HFFc6 (cell line): ENCODE data around the gene FBXL14. TPM values are rescaled to one million over a fixed set of nuclear protein-coding genes. Genes with fewer than 3 reads are reported as not detected.

Source experiments
- DNase-seq: peaks from one replicate; pipeline ENCODE4 v3.0.0-alpha.2; 2018
- H3K27ac Mint-ChIP-seq: 2 replicates; pipeline ENCODE4 v1.8.0; 2020; ENCODE audit warnings: mild to moderate bottlenecking, mixed read lengths
- H3K27me3 Mint-ChIP-seq: 2 replicates; pipeline ENCODE4 v1.8.0; 2021; ENCODE audit warnings: mild to moderate bottlenecking, moderate library complexity, mixed read lengths; ENCODE audit not compliant: insufficient read depth
- H3K36me3 Mint-ChIP-seq: 2 replicates; pipeline ENCODE4 v1.8.0; 2021; ENCODE audit warnings: low read depth, mixed read lengths
- H3K4me1 Mint-ChIP-seq: 2 replicates; pipeline ENCODE4 v1.8.0; 2020; ENCODE audit warnings: low read depth, mixed read lengths
- H3K4me3 Mint-ChIP-seq: 2 replicates; pipeline ENCODE4 v1.8.0; 2020; ENCODE audit warnings: mild to moderate bottlenecking, moderate library complexity, mixed read lengths
- H3K9me3 Mint-ChIP-seq: 2 replicates; pipeline ENCODE4 v1.8.0; 2020; ENCODE audit warnings: mild to moderate bottlenecking, mixed read lengths
- total RNA-seq, 6 experiments: library from RNA; stranded (reverse); fragmentation: NEBNext Ultra II Directional; extraction: Animal tissue kit (Norgen Biotek cat#: 25700); gene quantifications; 2 replicates in 1 of 6; 3 replicates in 5 of 6; pipeline ENCODE4 v1.2.3, GENCODE V29; 2021
- TF ChIP-seq, protein P1 (sequence below): fragments of 200-600 bp; sonication (generic); IDR thresholded peaks from 2 replicates; pipeline ENCODE4 v1.5.0; 2021; ENCODE audit warnings: antibody characterized with exemption, mild to moderate bottlenecking

Gene FBXL14
- total RNA-seq, 6 experiments from 2014 or later = 5.2 to 6.5 (median 5.4) TPM

DNA sequence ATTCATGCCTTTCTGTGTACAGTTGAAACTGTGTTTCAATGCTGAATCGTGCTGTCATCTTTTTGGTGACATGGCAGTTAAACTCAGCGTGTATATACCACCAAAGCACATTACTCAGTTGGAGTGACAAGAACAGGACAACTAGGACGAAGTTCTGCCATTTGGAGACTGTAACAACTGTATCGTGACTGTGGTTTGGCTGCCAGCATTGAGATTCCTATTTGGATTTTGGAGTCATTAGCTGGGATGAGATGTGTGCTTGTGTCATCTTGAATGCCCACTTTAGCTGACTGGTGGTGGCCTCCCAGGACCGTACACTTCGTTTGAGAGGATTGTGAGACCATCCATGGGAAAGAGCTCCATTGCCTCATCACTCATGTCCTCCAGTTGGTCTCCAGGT is 42.9 kb downstream of the FBXL14 start:
- Mint-ChIP-seq H3K27ac (peak overlapping the region; percentile 96), H3K9me3 (no peaks in the 10 kb centered on the region), H3K27me3 (peaks cover 5% of the 10 kb centered on the region), H3K4me1 (peaks cover 66% of the 10 kb centered on the region), H3K36me3 (peaks cover 40% of the 10 kb centered on the region), H3K4me3 (peak overlapping the region; percentile 80)
- TF ChIP-seq, protein P1, sequence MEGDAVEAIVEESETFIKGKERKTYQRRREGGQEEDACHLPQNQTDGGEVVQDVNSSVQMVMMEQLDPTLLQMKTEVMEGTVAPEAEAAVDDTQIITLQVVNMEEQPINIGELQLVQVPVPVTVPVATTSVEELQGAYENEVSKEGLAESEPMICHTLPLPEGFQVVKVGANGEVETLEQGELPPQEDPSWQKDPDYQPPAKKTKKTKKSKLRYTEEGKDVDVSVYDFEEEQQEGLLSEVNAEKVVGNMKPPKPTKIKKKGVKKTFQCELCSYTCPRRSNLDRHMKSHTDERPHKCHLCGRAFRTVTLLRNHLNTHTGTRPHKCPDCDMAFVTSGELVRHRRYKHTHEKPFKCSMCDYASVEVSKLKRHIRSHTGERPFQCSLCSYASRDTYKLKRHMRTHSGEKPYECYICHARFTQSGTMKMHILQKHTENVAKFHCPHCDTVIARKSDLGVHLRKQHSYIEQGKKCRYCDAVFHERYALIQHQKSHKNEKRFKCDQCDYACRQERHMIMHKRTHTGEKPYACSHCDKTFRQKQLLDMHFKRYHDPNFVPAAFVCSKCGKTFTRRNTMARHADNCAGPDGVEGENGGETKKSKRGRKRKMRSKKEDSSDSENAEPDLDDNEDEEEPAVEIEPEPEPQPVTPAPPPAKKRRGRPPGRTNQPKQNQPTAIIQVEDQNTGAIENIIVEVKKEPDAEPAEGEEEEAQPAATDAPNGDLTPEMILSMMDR = no peak
- no peak for DNase-seq

GRCh38 chr12:1546931-1547640 is 47.3 kb downstream of the FBXL14 start:
- TF ChIP-seq, protein P1 = no peak
- DNase-seq = no peak
- Mint-ChIP-seq H3K4me3 (no peak overlapping the region), H3K36me3 (peaks cover 58% of the 10 kb centered on the region), H3K27ac (peak overlapping the region; percentile 36; the same call in 1 of the 2 replicates), H3K4me1 (peaks cover 60% of the 10 kb centered on the region), H3K9me3 (no peaks in the 10 kb centered on the region), H3K27me3 (peaks cover 5% of the 10 kb centered on the region; the same call in 1 of the 2 replicates)

DNA sequence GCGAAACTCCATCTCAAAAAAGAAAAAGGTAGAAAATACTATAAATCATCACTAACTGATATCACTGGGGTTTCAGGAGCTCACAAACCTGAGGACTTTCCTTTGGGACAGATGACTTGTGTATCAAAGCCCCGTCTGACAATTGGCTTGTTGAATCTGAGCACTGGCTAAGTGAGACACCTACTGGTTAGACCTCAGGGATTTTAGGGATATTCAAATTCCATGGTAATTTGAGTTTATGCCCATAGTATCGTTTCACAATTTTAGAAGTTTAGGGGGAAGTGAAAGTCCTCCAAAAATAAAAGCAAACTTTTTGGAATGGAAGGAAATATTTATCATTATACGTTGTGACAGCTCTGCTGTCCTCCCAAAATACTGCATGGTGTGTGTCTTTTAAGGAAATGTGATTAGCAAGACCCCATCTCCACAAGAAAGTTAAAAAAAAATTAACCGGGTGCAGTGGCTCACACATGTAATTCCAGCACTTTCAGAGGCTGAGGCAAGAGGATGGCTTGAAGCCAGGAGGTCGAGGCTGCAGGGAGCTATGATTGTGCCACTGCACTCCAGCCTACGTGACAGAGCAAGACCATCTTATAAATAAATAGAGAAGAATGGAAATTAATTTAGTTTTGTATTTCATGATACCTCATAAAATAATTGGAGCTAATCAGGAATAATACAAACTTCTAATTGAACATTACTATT is 49.2 kb downstream of the FBXL14 start:
- H3K9me3 Mint-ChIP-seq = no peaks in the 10 kb centered on the region
- H3K27ac Mint-ChIP-seq = no peak overlapping the region
- H3K36me3 Mint-ChIP-seq = peaks cover 43% of the 10 kb centered on the region
- H3K4me1 Mint-ChIP-seq = peaks cover 52% of the 10 kb centered on the region
- H3K4me3 Mint-ChIP-seq = no peak overlapping the region
- no peak for DNase-seq
- H3K27me3 Mint-ChIP-seq = peaks cover 2% of the 10 kb centered on the region; the same call in 1 of the 2 replicates
- TF ChIP-seq, protein P1 = peak; percentile 61

DNA sequence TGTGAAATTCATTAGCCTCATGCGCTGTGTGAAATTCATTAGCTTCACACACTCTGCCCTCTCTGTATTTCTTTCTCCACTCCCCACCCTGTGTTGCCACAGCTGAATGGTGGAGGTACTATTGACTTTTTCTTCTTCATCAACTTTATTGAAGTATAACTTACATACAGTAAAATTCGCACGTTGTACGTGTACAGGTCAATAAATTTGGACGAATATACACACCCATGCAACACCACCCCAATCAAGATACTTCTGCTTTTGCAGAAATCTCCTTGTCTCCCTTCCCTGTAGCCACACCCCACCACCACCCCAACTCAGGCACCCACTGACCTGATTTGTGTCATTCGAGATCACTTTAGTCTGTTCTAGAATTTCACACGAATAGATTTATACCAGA is 51.8 kb downstream of the FBXL14 start:
- H3K27ac Mint-ChIP-seq = no peak overlapping the region
- TF ChIP-seq, protein P1 = no peak
- no peak for DNase-seq
- H3K9me3 Mint-ChIP-seq = no peaks in the 10 kb centered on the region
- peaks cover 63% of the 10 kb centered on the region for H3K4me1 Mint-ChIP-seq
- no peaks in the 10 kb centered on the region for H3K27me3 Mint-ChIP-seq
- H3K4me3 Mint-ChIP-seq = no peak overlapping the region
- peaks cover 43% of the 10 kb centered on the region for H3K36me3 Mint-ChIP-seq

GRCh38 chr12:1540690-1541089 is 53.7 kb downstream of the FBXL14 start:
- no peak for DNase-seq
- TF ChIP-seq, protein P1 = no peak
- peak overlapping the region; percentile 56; the same call in 1 of the 2 replicates for H3K27ac Mint-ChIP-seq
- H3K4me1 Mint-ChIP-seq = peaks cover 82% of the 10 kb centered on the region
- no peaks in the 10 kb centered on the region for H3K9me3 Mint-ChIP-seq
- peaks cover 50% of the 10 kb centered on the region for H3K36me3 Mint-ChIP-seq
- no peaks in the 10 kb centered on the region; the same call in 1 of the 2 replicates for H3K27me3 Mint-ChIP-seq
- H3K4me3 Mint-ChIP-seq = no peak overlapping the region
